HG03442 (cell line): ENCODE data around the gene CCSER1.
"Not testable (repeated sequence)": the region's sequence is repeated elsewhere in the genome, so short reads cannot be mapped to it uniquely, and the experiment has no call there.

ENCODE experiments used
- ATAC-seq: cut with Tn5 transposase; IDR thresholded peaks from one replicate; pipeline ENCODE4 v1.9.1; 2021; ENCODE audit warnings: mild to moderate bottlenecking, moderate library complexity; ENCODE audit not compliant: unreplicated experiment

The CCSER1 gene

GRCh38 chr4:91436556-91436955, 1309.4 kb downstream of the CCSER1 start:
- no peak for ATAC-seq

- no peak for ATAC-seq
Observed at GRCh38 chr4:91447168-91447567, 1320.0 kb downstream of the CCSER1 start.

GRCh38 chr4:91448668-91449330, 1321.6 kb downstream of the CCSER1 start:
- ATAC-seq: no peak

GRCh38 chr4:91454111-91454510, 1326.9 kb downstream of the CCSER1 start:
- no peak for ATAC-seq

GRCh38 chr4:91462566-91462965, 1335.4 kb downstream of the CCSER1 start:
- ATAC-seq: not testable (repeated sequence)

GRCh38 chr4:91470671-91471070, 1343.5 kb downstream of the CCSER1 start:
- ATAC-seq: no peak

- ATAC-seq: no peak
Observed at GRCh38 chr4:91471280-91471679, 1344.1 kb downstream of the CCSER1 start.

- no peak for ATAC-seq
Observed at GRCh38 chr4:91472046-91472445, 1344.9 kb downstream of the CCSER1 start.

GRCh38 chr4:91485415-91485814, 1358.2 kb downstream of the CCSER1 start:
- no peak for ATAC-seq

GRCh38 chr4:91488946-91489345, 1361.8 kb downstream of the CCSER1 start:
- ATAC-seq: no peak

- ATAC-seq: no peak
Observed at GRCh38 chr4:91497892-91498291, 1370.7 kb downstream of the CCSER1 start.

GRCh38 chr4:91502365-91502764, 1375.2 kb downstream of the CCSER1 start:
- no peak for ATAC-seq

- no peak for ATAC-seq
Observed at GRCh38 chr4:91513326-91513725, 1386.1 kb downstream of the CCSER1 start.

- ATAC-seq: no peak
Observed at GRCh38 chr4:91519155-91519554, 1392.0 kb downstream of the CCSER1 start.

- ATAC-seq: no peak
Observed at GRCh38 chr4:91525621-91526020, 1398.4 kb downstream of the CCSER1 start.

- no peak for ATAC-seq
Observed at GRCh38 chr4:91527056-91527455, 1399.9 kb downstream of the CCSER1 start.

- ATAC-seq: no peak
Observed at GRCh38 chr4:91567594-91567993, 1440.4 kb downstream of the CCSER1 start.

- ATAC-seq: no peak
Observed at GRCh38 chr4:91577864-91578263, 1450.7 kb downstream of the CCSER1 start.

- ATAC-seq: no peak
Observed at GRCh38 chr4:91590260-91590659, 1463.1 kb downstream of the CCSER1 start.

- no peak for ATAC-seq
Observed at GRCh38 chr4:91592125-91592524, 1464.9 kb downstream of the CCSER1 start.

- ATAC-seq: no peak
Observed at GRCh38 chr4:91596718-91597117, 1469.5 kb downstream of the CCSER1 start.

GRCh38 chr4:91598696-91599095, 1471.5 kb downstream of the CCSER1 start:
- no peak for ATAC-seq

GRCh38 chr4:91600301-91600700, 1473.1 kb downstream of the CCSER1 start:
- no peak for ATAC-seq
